NCI-H1417 (cell line): ENCODE data around the gene CLMN.

Experiments used
- DNase-seq, 3 experiments: peaks; one replicate each; lab custom pipeline; 2025; lab: John Stamatoyannopoulos, UW

The CLMN gene

GRCh38 chr14:95341115-95341514 is 21.4 kb upstream of the CLMN start:
- no peak for DNase-seq

DNA sequence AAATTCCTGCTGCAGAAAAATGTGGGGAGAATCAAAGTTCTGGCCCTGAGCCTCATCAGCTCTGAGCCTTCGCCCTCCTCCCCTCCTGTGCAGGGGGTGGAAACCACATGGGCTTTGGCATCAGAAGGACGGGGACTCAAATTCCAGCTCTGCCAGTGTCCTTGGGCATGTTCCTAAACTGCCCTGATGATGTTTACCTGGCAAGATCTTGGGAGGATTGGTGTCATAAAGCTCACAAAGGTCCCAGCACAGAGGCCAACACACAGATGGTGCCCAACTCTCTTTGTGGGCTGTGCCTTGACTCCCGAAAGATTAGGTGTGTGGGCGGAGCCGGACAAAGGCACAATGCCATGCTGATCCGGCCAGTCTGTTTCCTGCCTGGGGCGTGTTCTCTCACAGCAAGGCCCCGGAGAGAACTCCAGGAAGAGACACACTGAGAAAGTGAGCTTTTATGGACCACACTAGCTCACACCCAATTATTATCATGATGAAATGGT is 20.5 kb upstream of the CLMN start:
- DNase-seq: no peak

GRCh38 chr14:95339301-95339865 is 19.7 kb upstream of the CLMN start:
- DNase-seq: no peak

- DNase-seq: no peak
Observed at GRCh38 chr14:95338436-95338835, 18.7 kb upstream of the CLMN start.

GRCh38 chr14:95337041-95337595 is 17.4 kb upstream of the CLMN start:
- DNase-seq: no peak

GRCh38 chr14:95336192-95336760 is 16.6 kb upstream of the CLMN start:
- no peak for DNase-seq

- no peak for DNase-seq
Observed at GRCh38 chr14:95335071-95335470, 15.4 kb upstream of the CLMN start.

- DNase-seq: no peak
Observed at GRCh38 chr14:95334044-95334443, 14.3 kb upstream of the CLMN start.

- DNase-seq: no peak
Observed at GRCh38 chr14:95332641-95333040, 12.9 kb upstream of the CLMN start.

DNA sequence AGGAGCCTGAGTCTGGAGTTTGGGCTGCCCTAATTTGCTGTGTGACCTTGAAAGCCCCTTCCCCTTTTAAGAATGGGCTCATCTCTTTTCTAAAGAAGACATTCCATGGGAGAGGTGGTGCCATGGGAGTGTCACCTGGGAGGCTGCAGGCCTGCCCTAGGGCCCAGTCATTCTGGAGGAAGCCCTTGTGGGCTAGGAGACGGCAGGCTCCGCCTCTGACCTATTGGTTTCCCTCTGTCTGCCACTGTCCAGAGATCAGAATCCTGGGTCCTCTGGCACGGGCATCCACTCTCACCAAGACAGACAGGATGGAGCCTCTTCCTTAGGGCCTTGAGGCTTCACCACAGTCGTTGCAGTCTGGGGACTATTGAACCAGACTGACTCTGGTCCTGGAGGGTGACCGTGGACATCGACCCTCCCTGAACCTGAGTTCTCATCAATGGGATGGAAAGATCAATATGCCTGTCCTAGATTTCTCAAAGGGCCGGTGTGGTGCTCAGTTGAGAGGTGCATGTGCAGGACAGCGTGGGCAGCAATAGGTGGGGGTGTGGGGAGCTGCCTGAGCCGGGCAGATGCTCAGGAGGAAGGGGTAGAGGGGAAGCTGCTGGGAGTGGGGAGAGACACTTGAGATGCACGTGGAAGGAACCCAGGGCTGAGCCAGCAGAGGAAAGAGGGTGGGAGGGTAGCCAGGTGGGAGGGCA is 12.2 kb upstream of the CLMN start:
- no peak for DNase-seq

- DNase-seq: no peak
Observed at GRCh38 chr14:95330591-95331370, 11.1 kb upstream of the CLMN start.

GRCh38 chr14:95329941-95330340 is 10.2 kb upstream of the CLMN start:
- DNase-seq: no peak

DNA sequence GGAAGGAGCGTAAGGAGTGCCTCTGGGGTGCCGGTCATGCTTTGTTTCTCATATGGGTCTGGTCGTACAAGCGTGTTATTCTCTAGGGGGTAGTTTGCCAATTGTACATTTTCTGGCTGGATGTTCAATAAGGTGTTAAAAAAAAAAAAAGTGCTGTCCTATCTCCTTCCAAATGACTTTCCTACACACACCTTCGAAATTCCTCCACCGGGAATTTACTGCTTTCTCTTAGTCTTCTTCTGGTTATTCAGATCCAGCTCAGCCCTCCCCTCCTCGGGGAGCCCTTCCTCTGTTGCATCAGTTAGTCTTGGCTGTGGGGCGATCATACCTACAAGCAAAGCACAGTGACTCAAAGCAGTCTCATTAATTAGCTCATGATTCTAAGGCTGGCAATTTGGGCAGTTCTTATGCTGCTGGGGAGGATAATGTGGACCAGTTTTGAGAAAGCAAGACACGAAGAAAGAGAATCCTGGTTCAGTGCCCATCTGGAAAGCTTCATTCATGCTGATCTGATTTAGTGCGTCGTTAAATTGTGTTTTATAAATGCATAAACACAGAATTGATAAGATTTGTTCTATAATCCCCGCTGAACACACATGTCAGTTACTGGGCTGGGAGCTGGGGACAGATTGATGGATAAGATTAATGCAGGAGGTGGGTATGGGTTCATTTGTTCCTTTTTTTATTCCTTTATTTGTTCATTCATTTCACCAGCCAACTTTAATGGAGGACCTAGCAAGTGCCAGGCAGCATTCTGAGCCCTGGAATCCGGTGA is 9.2 kb upstream of the CLMN start:
- no peak for DNase-seq

- DNase-seq: no peak
Observed at GRCh38 chr14:95327558-95328374, 8.1 kb upstream of the CLMN start.

DNA sequence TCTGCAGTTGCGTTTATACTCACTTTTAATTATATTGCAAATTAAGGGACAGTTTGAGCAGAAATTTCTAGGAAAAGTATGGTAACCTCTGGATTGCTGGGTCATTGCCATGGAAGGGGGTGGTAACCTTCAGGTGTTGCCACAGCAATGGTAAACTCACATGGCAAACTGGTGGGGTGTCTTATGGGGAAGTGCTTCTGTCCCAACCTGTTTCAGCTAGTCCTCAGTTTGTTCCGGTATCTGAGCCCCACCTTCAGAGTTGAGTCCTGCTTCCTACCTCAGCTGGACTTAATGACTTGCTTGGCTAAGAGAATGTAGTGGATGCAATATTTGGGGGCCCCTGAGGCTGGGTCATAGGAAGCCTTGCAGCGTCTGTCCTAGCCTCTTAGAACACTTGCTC is 7.3 kb upstream of the CLMN start:
- no peak for DNase-seq

DNA sequence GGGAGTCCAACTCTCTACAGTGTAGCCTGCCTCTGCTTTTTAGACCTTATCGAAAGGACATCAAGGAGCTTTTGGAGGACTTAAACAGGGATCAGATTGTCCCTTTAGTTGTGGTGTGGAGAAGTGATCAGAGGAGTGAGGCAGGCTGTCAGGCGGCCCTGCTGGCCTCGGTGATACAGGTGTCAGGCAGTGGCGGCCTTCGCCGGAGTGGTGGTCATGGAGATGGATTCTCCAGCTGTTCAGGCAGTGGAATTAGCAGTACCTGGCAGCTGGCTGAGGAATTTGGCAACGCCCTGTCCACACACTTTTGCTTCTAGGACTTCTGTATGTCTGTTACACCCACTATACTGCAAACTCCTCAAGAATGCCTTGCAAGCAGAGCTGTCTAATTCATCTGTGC is 4.2 kb upstream of the CLMN start:
- DNase-seq: no peak

GRCh38 chr14:95323361-95323760 is 3.7 kb upstream of the CLMN start:
- no peak for DNase-seq

DNA sequence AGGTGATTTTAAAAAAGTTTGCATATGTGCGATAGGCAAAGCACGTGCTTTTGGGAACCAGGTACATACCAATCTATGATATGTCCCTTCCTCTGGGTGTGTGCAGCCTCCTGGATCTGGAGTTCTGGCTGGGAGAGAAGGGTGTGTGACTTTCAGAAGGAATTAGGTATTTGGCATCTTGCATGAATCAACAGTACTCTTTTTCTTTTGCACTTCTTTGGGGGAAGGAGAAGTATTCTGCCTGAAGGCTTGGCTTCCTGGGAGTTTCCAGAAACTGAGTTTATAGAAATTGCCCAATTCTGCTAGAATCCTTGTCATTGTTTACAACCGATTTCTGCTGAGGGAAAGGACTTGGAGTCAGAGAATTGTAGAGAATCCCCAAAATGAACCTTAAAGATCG is 2.9 kb upstream of the CLMN start:
- DNase-seq: no peak

DNA sequence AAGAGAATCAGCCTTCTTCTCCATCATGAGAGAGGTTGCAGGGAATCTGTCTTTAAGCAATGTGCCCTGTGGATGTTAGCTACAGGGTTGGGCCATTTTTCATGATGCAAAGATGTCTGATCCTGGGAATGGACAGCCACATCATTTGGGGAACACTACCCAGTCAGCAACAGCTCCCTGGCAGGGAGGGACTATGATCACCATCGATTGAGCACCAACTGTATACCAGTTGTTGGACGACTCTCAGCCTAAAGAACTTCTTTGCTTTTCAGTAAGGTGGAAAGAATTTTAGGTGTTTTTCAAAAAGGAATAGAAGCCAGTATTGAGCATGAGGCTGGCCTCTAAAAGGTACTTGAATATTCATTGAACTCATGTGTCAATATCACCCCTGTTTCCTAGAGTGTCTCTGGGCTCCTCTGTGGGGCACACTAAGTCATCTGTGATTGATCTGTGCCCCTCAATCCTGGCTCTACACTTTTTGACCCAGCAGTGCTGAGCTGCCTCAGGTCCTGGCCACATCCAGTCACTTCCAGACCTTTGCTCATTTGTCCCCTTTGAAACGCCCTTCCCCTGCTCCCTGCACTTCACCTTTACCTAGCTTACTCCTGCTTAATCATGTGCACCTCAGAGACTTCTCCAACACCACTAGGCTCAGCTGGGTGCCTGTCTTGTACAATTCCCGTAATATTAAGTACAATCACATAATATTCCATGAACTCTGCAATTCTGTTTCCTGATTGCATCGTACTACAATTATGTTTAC is 2.2 kb upstream of the CLMN start:
- no peak for DNase-seq

- DNase-seq: no peak
Observed at GRCh38 chr14:95320955-95321600, 1.4 kb upstream of the CLMN start.
